H1 (cell line): ENCODE results near the gene PMPCB. TPM values are rescaled to one million over a fixed set of nuclear protein-coding genes. Genes with fewer than 3 reads are reported as not detected.

Experiments used
- CTCF ChIA-PET: fragments of 300-600 bp; sonication (Branson Sonifier 250); formaldehyde crosslinking; loops from one replicate; lab custom pipeline; 2021; ENCODE audit not compliant: partially characterized antibody; lab: Charles Lee
- POLR2A ChIA-PET: fragments of 300-600 bp; sonication (Branson Sonifier 250); formaldehyde crosslinking; loops from one replicate; lab custom pipeline; 2021; ENCODE audit warnings: inconsistent platforms; ENCODE audit not compliant: partially characterized antibody; lab: Charles Lee
- DNase-seq, 2 experiments: peaks; one replicate each; pipeline versions ENCODE4 v3.0.0 to v3.0.0-alpha.2; 2010 to 2022; ENCODE audit warnings: low spot score in 2 of 2, low read depth in 1 of 2, mixed read lengths in 1 of 2
- FAIRE-seq: peaks from 2 replicates; lab custom pipeline; 2011; peaks lifted over from hg19 to GRCh38; lab: Jason Lieb, UNC
- H2AFZ ChIP-seq: 2 replicates; pipeline ENCODE4 v1.8.1; 2012; ENCODE audit warnings: low read length, inconsistent platforms
- H2AK5ac ChIP-seq: 2 replicates; pipeline ENCODE4 v1.6.1; 2013; ENCODE audit warnings: low read depth, low read length
- H2BK120ac ChIP-seq: replicated peaks from 2 replicates; pipeline ENCODE3; 2013; ENCODE audit warnings: low read depth, low read length, inconsistent platforms
- H2BK12ac ChIP-seq: 2 replicates; pipeline ENCODE4 v1.6.1; 2013; ENCODE audit warnings: low read depth, low read length
- H2BK15ac ChIP-seq: 2 replicates; pipeline ENCODE4 v1.6.1; 2013; ENCODE audit warnings: low read length
- H2BK20ac ChIP-seq: 2 replicates; pipeline ENCODE4 v1.6.1; 2013; ENCODE audit warnings: low read length
- H2BK5ac ChIP-seq: 2 replicates; pipeline ENCODE4 v1.6.1; 2013; ENCODE audit warnings: low read depth, low read length
- H3K14ac ChIP-seq: 2 replicates; pipeline ENCODE4 v1.6.1; 2013; ENCODE audit warnings: inconsistent platforms; ENCODE audit not compliant: insufficient read length
- H3K18ac ChIP-seq: 2 replicates; pipeline ENCODE4 v1.6.1; 2013; ENCODE audit warnings: low read length; ENCODE audit errors: extremely low read depth
- H3K23ac ChIP-seq: 2 replicates; pipeline ENCODE4 v1.6.1; 2013; ENCODE audit warnings: inconsistent platforms; ENCODE audit not compliant: insufficient read length
- H3K23me2 ChIP-seq: 2 replicates; pipeline ENCODE4 v1.6.1; 2013; ENCODE audit warnings: low read depth, low read length
- H3K27ac ChIP-seq: 2 replicates; pipeline ENCODE4 v1.6.1; 2011; ENCODE audit warnings: low read depth, low read length, inconsistent platforms
- H3K27me3 ChIP-seq, 4 experiments: replicated peaks in 1 of 4; 1 replicate in 1 of 4; 2 replicates in 3 of 4; pipeline versions ENCODE4 v1.6.1 to v1.8.1; 2011 to 2013; ENCODE audit warnings: low read length in 3 of 4, mild to moderate bottlenecking in 3 of 4, inconsistent platforms in 2 of 4, mixed read lengths in 2 of 4, moderate library complexity in 1 of 4; ENCODE audit not compliant: control insufficient read depth in 3 of 4, insufficient read depth in 3 of 4; ENCODE audit errors: extremely low read depth in 1 of 4
- H3K36me3 ChIP-seq, 4 experiments: 2 replicates each; pipeline versions ENCODE4 v1.6.1 to v1.8.1; 2011 to 2013; ENCODE audit warnings: mild to moderate bottlenecking in 4 of 4, low read length in 3 of 4, moderate library complexity in 2 of 4, control low read depth in 1 of 4, inconsistent platforms in 1 of 4; ENCODE audit not compliant: insufficient read depth in 4 of 4, control insufficient read depth in 2 of 4
- H3K4ac ChIP-seq: replicated peaks from 2 replicates; pipeline ENCODE3; 2013; ENCODE audit warnings: low read length, low read depth, mixed read lengths, inconsistent platforms; ENCODE audit not compliant: insufficient read length
- H3K4me1 ChIP-seq, 4 experiments: replicated peaks in 1 of 4; 1 replicate in 1 of 4; 2 replicates in 3 of 4; pipeline versions ENCODE4 v1.6.1 to v1.8.1; 2011 to 2013; ENCODE audit warnings: low read length in 3 of 4, inconsistent platforms in 2 of 4, mixed read lengths in 1 of 4; ENCODE audit not compliant: insufficient read depth in 4 of 4, control insufficient read depth in 3 of 4
- H3K4me2 ChIP-seq, 2 experiments: 2 replicates each; pipeline versions ENCODE4 v1.6.1 to v1.8.1; 2011 to 2013; ENCODE audit warnings: low read depth in 2 of 2, low read length in 2 of 2, control low read depth in 1 of 2, inconsistent platforms in 1 of 2, mild to moderate bottlenecking in 1 of 2; ENCODE audit not compliant: insufficient read depth in 1 of 2
- H3K4me3 ChIP-seq, 4 experiments: fragments of 200-600, 300-600 bp in 1 of 4; sonication (generic), shearing (Covaris generic), sonication (Bioruptor Twin) in 1 of 4; 2 replicates each; pipeline versions ENCODE4 v1.5.1 to v1.8.1; 2011 to 2016; ENCODE audit warnings: low read length in 4 of 4, low read depth in 3 of 4, control low read depth in 2 of 4, inconsistent platforms in 2 of 4, mild to moderate bottlenecking in 2 of 4, mixed read lengths in 1 of 4, moderate library complexity in 1 of 4; ENCODE audit not compliant: insufficient read depth in 2 of 4; ENCODE audit errors: extremely low read depth in 1 of 4
- H3K56ac ChIP-seq: replicated peaks from 2 replicates; pipeline ENCODE3; 2013; ENCODE audit warnings: low read depth, mild to moderate bottlenecking, mixed read lengths, low read length, inconsistent platforms; ENCODE audit not compliant: insufficient read length
- H3K79me1 ChIP-seq: 2 replicates; pipeline ENCODE4 v1.6.1; 2013; ENCODE audit warnings: low read depth, low read length, control low read depth
- H3K79me2 ChIP-seq, 2 experiments: 2 replicates each; pipeline versions ENCODE4 v1.6.1 to v1.8.1; 2012 to 2013; ENCODE audit warnings: low read length in 2 of 2, mild to moderate bottlenecking in 2 of 2, inconsistent platforms in 1 of 2; ENCODE audit not compliant: insufficient read depth in 2 of 2, control insufficient read depth in 1 of 2
- H3K9ac ChIP-seq, 4 experiments: replicated peaks in 1 of 4; 1 replicate in 1 of 4; 2 replicates in 3 of 4; pipeline versions ENCODE4 v1.6.1 to v1.8.1; 2011 to 2013; ENCODE audit warnings: low read depth in 3 of 4, low read length in 3 of 4, control low read depth in 2 of 4, mild to moderate bottlenecking in 2 of 4, moderate library complexity in 2 of 4, inconsistent platforms in 1 of 4; ENCODE audit errors: extremely low read depth in 1 of 4
- H3K9me3 ChIP-seq, 2 experiments: 2 replicates each; pipeline versions ENCODE4 v1.6.1 to v1.8.1; 2012 to 2013; ENCODE audit warnings: mild to moderate bottlenecking in 2 of 2, moderate library complexity in 2 of 2, control low read depth in 1 of 2, inconsistent platforms in 1 of 2, low read depth in 1 of 2, low read length in 1 of 2, mixed read lengths in 1 of 2; ENCODE audit not compliant: insufficient read depth in 2 of 2
- H4K20me1 ChIP-seq, 2 experiments: replicated peaks in 1 of 2; 2 replicates each; pipeline versions ENCODE3 to v1.8.1; 2011 to 2013; ENCODE audit warnings: inconsistent platforms in 2 of 2, low read length in 2 of 2, mild to moderate bottlenecking in 1 of 2; ENCODE audit not compliant: insufficient read depth in 2 of 2, control insufficient read depth in 1 of 2
- H4K5ac ChIP-seq: 2 replicates; pipeline ENCODE4 v1.6.1; 2013; ENCODE audit warnings: low read length, low read depth, mixed read lengths, inconsistent platforms; ENCODE audit not compliant: insufficient read length
- H4K8ac ChIP-seq: 2 replicates; pipeline ENCODE4 v1.8.0; 2013; ENCODE audit warnings: mild to moderate bottlenecking, moderate library complexity, low read length, inconsistent platforms; ENCODE audit not compliant: insufficient read depth; ENCODE audit errors: extremely low read depth
- H4K91ac ChIP-seq: replicated peaks from 2 replicates; pipeline ENCODE3; 2013; ENCODE audit warnings: low read length, mixed read lengths, inconsistent platforms; ENCODE audit not compliant: insufficient read length
- ATF2 ChIP-seq: IDR thresholded peaks from 2 replicates; pipeline ENCODE4 v1.6.1; 2012; ENCODE audit warnings: low read length, inconsistent platforms
- FOSL1 ChIP-seq: IDR thresholded peaks from 2 replicates; pipeline ENCODE4 v1.6.1; 2011; ENCODE audit warnings: mild to moderate bottlenecking, low read depth, low read length, moderate library complexity; ENCODE audit not compliant: insufficient read depth
- KDM1A ChIP-seq: fragments of 200-600, 300-600 bp; sonication (generic); IDR thresholded peaks from 2 replicates; pipeline ENCODE4 v1.7.1; 2016; ENCODE audit warnings: mild to moderate bottlenecking, low read length, borderline replicate concordance
- NRF1 ChIP-seq: IDR thresholded peaks from 2 replicates; pipeline ENCODE4 v1.6.1; 2011; ENCODE audit warnings: mild to moderate bottlenecking, low read depth, low read length, improper control_type of control experiment
- WGBS, 2 experiments: shearing (Covaris generic) in 1 of 2; methylation state at CpG; one replicate each; pipeline versions ENCODE4 v1.1.6 to v1.1.7; 2013 to 2015; ENCODE audit warnings: low lambda C conversion rate in 2 of 2, mixed read lengths in 2 of 2, inconsistent platforms in 1 of 2, low coverage in 1 of 2, missing lambda C conversion rate in 1 of 2; ENCODE audit not compliant: insufficient replicate concordance in 2 of 2, insufficient coverage in 1 of 2, insufficient read length in 1 of 2; ENCODE audit errors: extremely low coverage in 1 of 2, missing lambda C conversion rate in 1 of 2; 5-methylcytosine and 5-hydroxymethylcytosine counted together
- polyA plus RNA-seq, 7 experiments: library from polyadenylated mRNA; depleted of rRNA in 3 of 7; stranded (reverse) in 5 of 7; unstranded in 2 of 7; fragments of >200 nt in 5 of 7; fragments of 200-250 nt in 2 of 7; gene quantifications; 1 replicate in 5 of 7; 2 replicates in 1 of 7; 4 replicates in 1 of 7; pipeline versions ENCODE4 v1.2.1 to v1.2.3, GENCODE V29; 2011 to 2013; ENCODE audit warnings: missing spikeins in 2 of 7, mixed read lengths in 2 of 7
- total RNA-seq: library from RNA; stranded (reverse); fragmentation: NEBNext Ultra II Directional; extraction: Animal tissue kit (Norgen Biotek cat#: 25700); gene quantifications from 2 replicates; pipeline ENCODE4 v1.2.1, GENCODE V29; 2021

Gene PMPCB
- total and polyA plus RNA-seq, 2 of the 8 experiments (the other 6 are each of a cell fraction or from before 2014, with no cell fraction given): 60.6 to 83.5 TPM

GRCh38 chr7:103336761-103337160 lies 39.5 kb downstream of the PMPCB start:
- H2BK120ac ChIP-seq: no peak overlapping the region
- 79% methylated on average over 2 of the region's 2 CpGs; no CpG with 5 or more reads in 1 of the 2 experiments for WGBS, 2 experiments
- POLR2A ChIA-PET: interaction anchor here (0.8 to 1.4 kb wide), 2 partner anchors 9 to 20 kb away, joined by 3 to 5 read pairs; no protein-coding TSS in a partner anchor
- H3K36me3 ChIP-seq: peaks cover 18 to 55% (median 41%) of the 10 kb centered on the region in 4 experiments
- H2BK12ac ChIP-seq: no peak overlapping the region
- H2AK5ac ChIP-seq: no peak overlapping the region
- H3K4me3 ChIP-seq: no peak overlapping the region
- no peak overlapping the region for H2AFZ ChIP-seq
- H3K23ac ChIP-seq: no peak overlapping the region
- H4K91ac ChIP-seq: no peak overlapping the region
- TF ChIP-seq KDM1A (no peak), ATF2 (no peak), NRF1 (no peak), FOSL1 (no peak)
- H4K5ac ChIP-seq: no peak overlapping the region
- H3K9ac ChIP-seq: no peak overlapping the region
- peaks cover 5% of the 10 kb centered on the region; the same call in 1 of the 2 replicates for H3K79me1 ChIP-seq
- no peaks in the 10 kb centered on the region for H3K23me2 ChIP-seq
- H2BK15ac ChIP-seq: no peak overlapping the region
- no peak overlapping the region for H2BK5ac ChIP-seq
- no peak overlapping the region for H3K27ac ChIP-seq
- CTCF ChIA-PET: no interaction called here
- H3K56ac ChIP-seq: no peak overlapping the region
- no peaks in the 10 kb centered on the region for H3K27me3 ChIP-seq
- no peak overlapping the region for H2BK20ac ChIP-seq
- H3K4me2 ChIP-seq: no peak overlapping the region
- H3K14ac ChIP-seq: no peak overlapping the region
- no peak overlapping the region for H4K8ac ChIP-seq
- no peak for DNase-seq
- no peak overlapping the region for H3K4ac ChIP-seq
- H3K9me3 ChIP-seq: no peaks in the 10 kb centered on the region
- no peaks in the 10 kb centered on the region for H3K4me1 ChIP-seq
- peaks cover 3 to 40% of the 10 kb centered on the region in 2 experiments; a peak in 3 of 4 replicates for H3K79me2 ChIP-seq
- H4K20me1 ChIP-seq: peaks cover 2 to 4% of the 10 kb centered on the region in 2 experiments
- no peak for FAIRE-seq
- H3K18ac ChIP-seq: no peak overlapping the region
